Measurements from ENCODE around the gene MYH7B. TPM values are rescaled to one million over a fixed set of nuclear protein-coding genes. Genes with fewer than 3 reads are reported as not detected.

Gene MYH7B
- total RNA-seq, 1 experiment from 2014 or later = 0.22 TPM

GRCh38 chr20:34956041-34956458 is 382 bp downstream of the MYH7B start:
- H3K27me3 Mint-ChIP-seq (ENCODE audit: low read depth) = no peaks in the 10 kb centered on the region; the same call in none of the 2 replicates
- no peak overlapping the region for H3K9ac ChIP-seq (ENCODE audit: extremely low read depth, insufficient read length, low read length)
- H4K20me1 ChIP-seq (ENCODE audit: control insufficient read depth, insufficient read depth, insufficient read length) = no peaks in the 10 kb centered on the region
- H3K4me2 ChIP-seq (ENCODE audit: insufficient read depth, insufficient read length, low read length) = peak overlapping the region; percentile 5
- no peak overlapping the region for H4K91ac ChIP-seq (ENCODE audit: insufficient read length, low read depth, low read length)
- H4K5ac ChIP-seq (ENCODE audit: insufficient read length, low read depth, low read length) = no peak overlapping the region
- H2BK5ac ChIP-seq (ENCODE audit: insufficient read length, low read length) = no peak overlapping the region
- TF ChIP-seq CTCF (conservative IDR thresholded peaks at IDR 0.05) = no peak; the same call in 2 of the 3 replicates
- H3K56ac ChIP-seq (ENCODE audit: insufficient read length, low read depth, low read length) = no peak overlapping the region
- no peaks in the 10 kb centered on the region for H3K9me3 ChIP-seq (ENCODE audit: control insufficient read depth, low read depth, low read length)
- no peak overlapping the region for H3K27ac ChIP-seq (ENCODE audit: insufficient read length, low read depth, low read length)
- no peaks in the 10 kb centered on the region for H3K4me1 ChIP-seq (ENCODE audit: insufficient read depth, low read length)
- H3K4me3 Mint-ChIP-seq = peak overlapping the region; percentile 94 to 98
- DNase-seq = no peak
- 0 out of 7 replicates have a peak, but pooled peaks cover 0 to 1% (median 0%) of the 10 kb centered on the region in 3 experiments for H3K36me3 Mint-ChIP-seq (ENCODE audit: insufficient read depth in 1 of 3, low read depth in 3 of 3)
- H3K9me3 Mint-ChIP-seq = no peaks in the 10 kb centered on the region; a peak in 1 of 5 replicates
- WGBS (ENCODE audit: extremely low coverage, insufficient read length, low lambda C conversion rate) = no CpG with 5 or more reads among the region's 6 CpGs
- H2BK15ac ChIP-seq (ENCODE audit: low read depth, low read length) = no peak overlapping the region
- H3K23ac ChIP-seq (ENCODE audit: insufficient read length, low read depth, low read length) = no peak overlapping the region
- no peak overlapping the region for H3K4ac ChIP-seq (ENCODE audit: low read depth, low read length)
- no peaks in the 10 kb centered on the region for H3K79me1 ChIP-seq (ENCODE audit: insufficient read depth, low read depth, low read length, poor library complexity, severe bottlenecking)
- no peak overlapping the region for H2AFZ ChIP-seq (ENCODE audit: low read length)
- H2BK120ac ChIP-seq (ENCODE audit: low read depth, low read length, poor library complexity, severe bottlenecking) = no peak overlapping the region
- H3T11ph ChIP-seq (ENCODE audit: low read length) = no peak overlapping the region
- H3K27me3 ChIP-seq (ENCODE audit: insufficient read depth, low read length) = no peaks in the 10 kb centered on the region
- H2AK5ac ChIP-seq (ENCODE audit: insufficient read length, low read length) = no peak overlapping the region
- H3K23me2 ChIP-seq (ENCODE audit: insufficient read length, low read depth, low read length, poor library complexity, severe bottlenecking) = peaks cover 5% of the 10 kb centered on the region
- H3K4me1 Mint-ChIP-seq = peaks cover 46 to 51% of the 10 kb centered on the region in 2 experiments
- H4K8ac ChIP-seq (replicated peaks; ENCODE audit: insufficient read length, low read depth, low read length) = no peak overlapping the region
- H2BK12ac ChIP-seq (ENCODE audit: insufficient read length, low read depth, low read length) = no peak overlapping the region
- H3K27ac Mint-ChIP-seq = peak overlapping the region; percentile 57 to 97 (median 95); a peak in 6 of 7 replicates
- H3K14ac ChIP-seq (ENCODE audit: insufficient read depth, low read length) = peak overlapping the region; percentile 41; the same call in 1 of the 2 replicates
- H3K79me2 ChIP-seq (ENCODE audit: insufficient read depth, low read length) = no peaks in the 10 kb centered on the region
- H3K18ac ChIP-seq (ENCODE audit: insufficient read length, low read depth, low read length) = peak overlapping the region; percentile 14
- H2BK20ac ChIP-seq (ENCODE audit: low read depth, low read length, poor library complexity, severe bottlenecking) = no peak overlapping the region
